ENCODE measurements around the gene ZNF846.
"Not testable (repeated sequence)": the region's sequence is repeated elsewhere in the genome, so short reads cannot be mapped to it uniquely, and the experiment has no call there.

Gene ZNF846

DNA sequence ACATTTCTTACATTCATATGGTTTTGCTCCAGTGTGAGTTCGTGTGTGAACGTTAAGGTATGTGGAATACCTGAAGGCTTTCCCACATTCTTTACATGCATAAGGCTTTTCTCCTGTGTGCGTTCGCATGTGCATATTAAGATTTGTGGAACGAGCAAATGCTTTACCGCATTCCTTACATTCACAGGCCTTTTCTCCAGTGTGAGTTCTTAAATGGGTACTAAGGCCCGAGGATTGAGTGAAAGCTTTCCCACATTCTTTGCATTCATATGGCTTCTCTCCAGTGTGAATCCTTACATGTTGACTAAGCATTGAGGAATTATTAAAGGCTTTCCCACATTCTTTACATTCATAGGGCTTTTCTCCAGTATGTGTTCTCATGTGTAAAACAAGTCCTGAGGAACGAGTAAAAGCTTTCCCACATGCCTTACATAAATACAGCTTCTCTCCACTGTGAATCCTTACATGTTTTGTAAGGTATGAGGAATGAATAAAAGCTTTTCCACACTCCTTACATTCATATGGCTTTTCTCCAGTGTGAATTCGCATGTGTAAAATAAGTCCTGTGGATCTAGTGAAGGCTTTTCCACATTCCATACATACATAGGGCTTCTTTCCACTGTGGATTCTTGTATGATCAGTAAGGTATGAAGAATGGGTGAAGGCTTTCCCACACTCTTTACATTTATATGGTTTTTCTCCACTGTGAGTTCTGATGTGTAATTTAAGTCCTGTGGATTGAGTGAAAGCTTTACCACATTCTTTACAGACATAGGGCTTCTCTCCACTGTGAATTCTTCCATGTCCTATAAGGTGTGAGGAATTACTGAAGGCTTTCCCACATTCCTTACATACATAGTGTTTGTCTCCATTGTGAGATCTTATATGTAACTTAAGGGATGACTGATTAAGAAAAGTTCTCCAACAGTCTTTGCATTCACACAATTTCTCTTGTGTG, 10.7 kb downstream of the ZNF846 start:
- TF ChIP-seq, protein P1, sequence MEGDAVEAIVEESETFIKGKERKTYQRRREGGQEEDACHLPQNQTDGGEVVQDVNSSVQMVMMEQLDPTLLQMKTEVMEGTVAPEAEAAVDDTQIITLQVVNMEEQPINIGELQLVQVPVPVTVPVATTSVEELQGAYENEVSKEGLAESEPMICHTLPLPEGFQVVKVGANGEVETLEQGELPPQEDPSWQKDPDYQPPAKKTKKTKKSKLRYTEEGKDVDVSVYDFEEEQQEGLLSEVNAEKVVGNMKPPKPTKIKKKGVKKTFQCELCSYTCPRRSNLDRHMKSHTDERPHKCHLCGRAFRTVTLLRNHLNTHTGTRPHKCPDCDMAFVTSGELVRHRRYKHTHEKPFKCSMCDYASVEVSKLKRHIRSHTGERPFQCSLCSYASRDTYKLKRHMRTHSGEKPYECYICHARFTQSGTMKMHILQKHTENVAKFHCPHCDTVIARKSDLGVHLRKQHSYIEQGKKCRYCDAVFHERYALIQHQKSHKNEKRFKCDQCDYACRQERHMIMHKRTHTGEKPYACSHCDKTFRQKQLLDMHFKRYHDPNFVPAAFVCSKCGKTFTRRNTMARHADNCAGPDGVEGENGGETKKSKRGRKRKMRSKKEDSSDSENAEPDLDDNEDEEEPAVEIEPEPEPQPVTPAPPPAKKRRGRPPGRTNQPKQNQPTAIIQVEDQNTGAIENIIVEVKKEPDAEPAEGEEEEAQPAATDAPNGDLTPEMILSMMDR (conservative IDR thresholded peaks at IDR 0.05; ENCODE audit: low read length), result no peak
- H3K4me3 ChIP-seq (ENCODE audit: low read length), result no peak overlapping the region
- DNase-seq (ENCODE audit: low read depth), result no peak

DNA sequence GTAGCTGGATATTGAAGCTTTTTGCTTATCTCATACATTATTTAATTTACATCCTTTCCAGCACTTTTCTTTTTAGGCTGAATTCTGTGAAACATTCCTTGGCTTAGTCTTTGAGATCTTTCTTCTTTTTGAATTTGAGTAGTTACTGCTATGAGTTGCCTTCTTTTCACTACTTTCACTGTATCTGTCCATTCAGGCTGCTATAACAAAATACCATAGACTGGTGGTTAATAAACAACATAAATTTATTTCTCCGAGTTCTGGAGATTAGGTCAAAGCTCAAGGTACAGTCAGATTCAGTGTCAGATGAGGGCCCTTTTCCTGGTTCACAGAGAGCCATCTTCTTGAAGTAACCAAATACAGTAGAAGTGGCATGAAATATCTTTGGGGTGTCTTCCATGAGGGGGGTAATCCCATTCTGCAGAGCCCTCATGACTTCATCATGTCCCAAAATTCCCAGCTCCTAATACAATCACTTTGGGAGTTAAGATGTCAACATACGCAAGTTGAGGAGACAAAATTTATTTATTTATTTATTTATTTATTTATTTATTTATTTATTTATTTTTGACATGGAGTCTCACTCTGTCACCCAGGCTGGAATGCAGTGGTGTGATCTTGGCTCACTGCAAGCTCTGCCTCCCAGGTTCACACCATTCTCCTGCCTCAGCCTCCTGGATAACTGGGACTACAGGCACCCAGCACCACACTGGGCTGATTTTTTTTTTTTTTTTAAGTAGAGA, 15.7 kb downstream of the ZNF846 start:
- H3K4me3 ChIP-seq (ENCODE audit: low read length), result no peak overlapping the region

DNA sequence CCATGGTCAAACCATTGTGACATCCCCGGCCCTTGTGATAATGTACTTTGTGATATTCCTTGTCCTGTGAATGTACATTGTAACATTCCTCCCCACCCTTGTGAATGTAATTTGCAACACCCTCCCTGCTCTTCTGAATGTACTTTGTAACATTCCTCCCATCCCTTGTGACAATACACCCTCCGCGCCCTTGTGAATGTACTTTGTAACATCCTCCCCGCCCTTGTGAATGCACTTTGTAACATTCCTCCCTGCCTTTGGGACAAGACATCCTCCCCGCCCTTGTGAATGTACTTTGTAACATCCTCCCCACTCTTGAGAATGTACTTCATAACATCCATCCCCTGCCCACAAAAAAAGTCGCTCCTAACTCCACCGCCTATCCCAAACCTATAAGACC, 17.1 kb downstream of the ZNF846 start:
- TF ChIP-seq, protein P1 (conservative IDR thresholded peaks at IDR 0.05; ENCODE audit: low read length), result no peak
- no peak for DNase-seq (ENCODE audit: low read depth)
- no peak overlapping the region for H3K4me3 ChIP-seq (ENCODE audit: low read length)

More for the DNA sequence above, 15.7 kb downstream of the ZNF846 start:
- DNase-seq (ENCODE audit: low read depth), result no peak
- TF ChIP-seq, protein P1 (conservative IDR thresholded peaks at IDR 0.05; ENCODE audit: low read length), result no peak

DNA sequence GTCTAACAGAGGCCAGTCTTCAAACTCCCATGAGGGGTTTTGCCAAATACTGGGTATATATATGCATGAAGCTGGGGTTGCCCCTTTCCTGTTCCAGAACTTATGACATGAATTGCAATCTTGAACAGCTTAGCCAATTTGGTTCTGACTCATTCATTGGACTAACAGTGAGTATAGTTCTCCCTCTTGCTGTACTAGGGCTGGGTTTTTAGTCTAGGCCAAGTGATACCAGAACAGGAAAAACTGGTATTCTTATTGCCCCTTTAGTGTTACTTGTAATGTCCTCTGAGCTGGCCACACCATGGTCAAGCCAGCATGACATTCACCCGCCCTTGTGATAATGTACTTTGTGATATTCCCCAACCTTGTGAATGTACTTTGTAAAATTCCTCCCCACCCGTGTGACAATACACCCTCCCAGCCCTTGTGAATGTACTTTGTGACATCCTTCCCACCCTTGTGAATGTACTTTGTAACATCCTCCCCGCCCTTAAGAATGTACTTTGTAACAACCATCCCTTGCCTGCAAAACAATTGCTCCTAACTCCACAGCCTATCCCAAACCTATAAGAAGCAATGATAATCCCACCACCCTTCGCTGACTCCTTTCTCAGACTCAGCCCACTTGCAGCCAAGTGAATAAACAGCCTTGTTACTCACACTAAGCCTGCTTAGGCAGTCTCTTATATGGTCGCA, 26.9 kb downstream of the ZNF846 start:
- DNase-seq (ENCODE audit: low read depth), result no peak
- TF ChIP-seq, protein P1 (conservative IDR thresholded peaks at IDR 0.05; ENCODE audit: low read length), result no peak

DNA sequence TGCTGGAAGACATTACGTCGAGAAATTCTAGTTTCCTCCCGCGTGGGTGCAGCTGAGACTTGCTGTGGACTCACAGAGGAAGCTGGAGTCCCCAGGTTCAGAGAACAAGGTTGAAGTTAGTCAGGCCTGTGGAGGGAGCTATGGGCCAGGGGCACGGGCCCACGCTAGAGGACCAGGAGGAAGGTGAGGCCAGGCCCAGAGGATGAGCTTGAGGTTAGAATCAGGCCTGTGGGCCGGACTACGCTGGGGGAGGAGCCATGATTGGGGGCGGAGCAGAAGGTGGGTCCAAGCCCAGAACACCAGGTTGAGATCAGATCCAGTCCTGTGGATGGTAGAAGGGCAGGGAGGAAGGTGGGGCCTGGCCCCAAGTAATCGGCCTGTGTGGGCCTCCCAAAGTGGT, 32.6 kb downstream of the ZNF846 start:
- TF ChIP-seq, protein P1 (conservative IDR thresholded peaks at IDR 0.05; ENCODE audit: low read length), result no peak
- no peak for DNase-seq (ENCODE audit: low read depth)
- no peak overlapping the region for H3K4me3 ChIP-seq (ENCODE audit: low read length)

More for the DNA sequence above, 26.9 kb downstream of the ZNF846 start:
- H3K4me3 ChIP-seq (ENCODE audit: low read length), result no peak overlapping the region

DNA sequence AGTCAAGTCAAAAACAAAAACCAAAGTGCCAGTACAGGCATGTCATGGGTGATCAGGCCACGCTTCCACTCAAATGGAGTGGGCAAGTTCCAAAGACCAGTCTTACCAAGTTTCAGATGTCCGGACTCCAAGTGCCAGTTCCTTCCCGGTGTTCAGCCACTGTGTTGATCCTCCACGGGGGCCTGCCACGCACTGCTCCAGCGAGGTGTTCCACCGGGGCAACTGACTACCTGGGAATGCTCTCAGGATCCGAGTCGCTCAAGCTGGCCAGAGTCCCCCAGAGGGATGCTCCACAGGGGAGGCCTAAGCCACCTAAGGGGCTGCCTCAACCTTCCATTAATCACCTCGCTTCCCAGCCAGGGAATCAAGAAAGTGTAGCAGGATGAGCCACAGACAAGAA, 38.5 kb downstream of the ZNF846 start:
- not testable (repeated sequence) for H3K4me3 ChIP-seq (ENCODE audit: low read length); DNase-seq (ENCODE audit: low read depth)

DNA sequence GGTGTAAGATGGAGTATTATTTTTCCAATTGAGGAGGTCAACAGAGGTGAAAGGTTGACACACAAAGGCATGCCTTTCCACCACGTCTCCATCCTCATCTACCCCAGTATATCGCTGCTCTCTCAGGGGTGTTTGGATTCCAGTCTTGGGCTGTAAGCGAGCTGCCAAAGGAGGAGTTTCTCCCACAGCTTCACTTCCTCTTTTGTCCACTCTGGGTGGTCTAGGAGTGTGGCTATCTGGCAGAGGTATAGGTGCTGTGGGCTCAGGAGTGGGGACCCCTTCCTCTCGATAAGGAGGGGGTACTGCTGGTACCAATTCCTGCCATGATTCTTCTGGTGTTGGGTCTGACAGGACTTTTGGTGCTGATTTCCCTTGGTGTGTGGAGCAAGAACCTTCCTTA, 39.4 kb downstream of the ZNF846 start:
- TF ChIP-seq, protein P1 (conservative IDR thresholded peaks at IDR 0.05; ENCODE audit: low read length), result no peak
- no peak overlapping the region for H3K4me3 ChIP-seq (ENCODE audit: low read length)
- no peak for DNase-seq (ENCODE audit: low read depth)
